ENCODE data around the gene GPR161. TPM values are rescaled to one million over a fixed set of nuclear protein-coding genes. Genes with fewer than 3 reads are reported as not detected.
A peak's percentile ranks its signal among the peaks of the same experiment; 100 is the strongest.

The GPR161 gene
- total and polyA plus RNA-seq, 2 donors (not counting 1 experiment from before 2014, with no cell fraction given) = 0.07 to 0.22 TPM

- Mint-ChIP-seq H3K27me3 (peaks cover 50% of the 10 kb centered on the region), H3K4me1 (peaks cover 20% of the 10 kb centered on the region), H3K27ac (peak overlapping the region; percentile 12), H3K4me3 (peak overlapping the region; percentile 85), H3K9me3 (ENCODE audit: insufficient read depth) (no peaks in the 10 kb centered on the region)
- no peak for ATAC-seq (ENCODE audit: low read depth)
- Histone ChIP-seq H3K9ac (ENCODE audit: low read length) (peak overlapping the region; percentile 72), H3K4me1 (ENCODE audit: control insufficient read depth in 2 of 2, insufficient read depth in 2 of 2, low read length in 2 of 2) (peaks cover 13 to 17% of the 10 kb centered on the region in 2 donors), H3K9me3 (ENCODE audit: control extremely low read depth in 1 of 3, control insufficient read depth in 2 of 3, insufficient read depth in 1 of 3, low read length in 2 of 3) (peaks cover 0 to 10% (median 0%) of the 10 kb centered on the region in 3 donors), H3K4me3 (ENCODE audit: control extremely low read depth in 1 of 5, extremely low read depth in 1 of 5, insufficient read depth in 1 of 5, low read depth in 2 of 5, low read length in 4 of 5) (peak overlapping the region in 4 of 5 experiments; percentile 51 to 74 (median 62)), H3K4me2 (replicated peaks; ENCODE audit: low read depth, low read length, poor library complexity, severe bottlenecking) (peak overlapping the region; percentile 100), H3K79me2 (ENCODE audit: control insufficient read depth, insufficient read depth, low read length) (no peaks in the 10 kb centered on the region), H4K20me1 (ENCODE audit: control insufficient read depth, insufficient read depth, low read length, poor library complexity, severe bottlenecking) (no peaks in the 10 kb centered on the region), H3K36me3 (replicated peaks in 1 of 2; ENCODE audit: control extremely low read depth in 1 of 2, control insufficient read depth in 1 of 2, extremely low read depth in 1 of 2, insufficient read depth in 2 of 2, low read length in 1 of 2) (no peaks in the 10 kb centered on the region), H2AFZ (ENCODE audit: insufficient read depth, low read depth, low read length, poor library complexity, severe bottlenecking) (peak overlapping the region; percentile 85), H3K27me3 (replicated peaks in 1 of 4; ENCODE audit: control extremely low read depth in 1 of 4, control insufficient read depth in 3 of 4, insufficient read depth in 4 of 4, low read length in 3 of 4) (peaks cover 2 to 42% (median 35%) of the 10 kb centered on the region in 4 experiments), H3K27ac (ENCODE audit: low read length in 2 of 2) (no peak overlapping the region)
- TF ChIP-seq EZH2 (IDR thresholded peaks at IDR 0.05; ENCODE audit: borderline replicate concordance, insufficient read depth, low read depth, low read length, poor library complexity, severe bottlenecking) = no peak
- TF ChIP-seq CTCF (IDR thresholded peaks at IDR 0.05) = no peak
- DNase-seq = no peak
- CTCF ChIA-PET = interaction anchor here (0.6 to 2.3 kb wide), 2 partner anchors 10 to 1296 kb away, joined by 4 to 6 read pairs; partner anchors contain the start of gene POGK
- intact Hi-C loops (cut with micrococcal nuclease) = no loop called here
- WGBS (ENCODE audit: insufficient coverage) = 68% methylated on average over 10 of the region's 12 CpGs
- POLR2A ChIA-PET = no interaction called here
Measured at GRCh38 chr1:168135116-168135920, 1.4 kb downstream of the GPR161 start.

- peak overlapping the region; percentile 85 for H3K4me3 Mint-ChIP-seq
- H3K27me3 Mint-ChIP-seq = peaks cover 55% of the 10 kb centered on the region
- WGBS (ENCODE audit: insufficient coverage) = 93% methylated on average over 6 of the region's 7 CpGs
- CTCF ChIA-PET = interaction anchor here (0.6 to 2.3 kb wide), 3 partner anchors 11 to 1599 kb away, joined by 3 to 6 read pairs (median 4); partner anchors contain the start of gene POGK
- H3K4me1 ChIP-seq (ENCODE audit: control insufficient read depth in 2 of 2, insufficient read depth in 2 of 2, low read length in 2 of 2) = peaks cover 13 to 17% of the 10 kb centered on the region in 2 donors
- no peak for DNase-seq
- no peaks in the 10 kb centered on the region for H3K9me3 Mint-ChIP-seq (ENCODE audit: insufficient read depth)
- H3K9ac ChIP-seq (ENCODE audit: low read length) = no peak overlapping the region
- H3K4me1 Mint-ChIP-seq = peaks cover 20% of the 10 kb centered on the region
- no peaks in the 10 kb centered on the region for H3K79me2 ChIP-seq (ENCODE audit: control insufficient read depth, insufficient read depth, low read length)
- no peak overlapping the region for H3K27ac ChIP-seq (ENCODE audit: low read length in 2 of 2)
- no peak overlapping the region for H3K4me2 ChIP-seq (replicated peaks; ENCODE audit: low read depth, low read length, poor library complexity, severe bottlenecking)
- ATAC-seq (ENCODE audit: low read depth) = no peak
- POLR2A ChIA-PET = no interaction called here
- no peak overlapping the region for H2AFZ ChIP-seq (ENCODE audit: insufficient read depth, low read depth, low read length, poor library complexity, severe bottlenecking)
- peaks cover 0 to 10% (median 0%) of the 10 kb centered on the region in 3 donors for H3K9me3 ChIP-seq (ENCODE audit: control extremely low read depth in 1 of 3, control insufficient read depth in 2 of 3, insufficient read depth in 1 of 3, low read length in 2 of 3)
- H3K27ac Mint-ChIP-seq = no peak overlapping the region
- no peaks in the 10 kb centered on the region for H3K36me3 ChIP-seq (replicated peaks in 1 of 2; ENCODE audit: control extremely low read depth in 1 of 2, control insufficient read depth in 1 of 2, extremely low read depth in 1 of 2, insufficient read depth in 2 of 2, low read length in 1 of 2)
- H3K4me3 ChIP-seq (ENCODE audit: control extremely low read depth in 1 of 5, extremely low read depth in 1 of 5, insufficient read depth in 1 of 5, low read depth in 2 of 5, low read length in 4 of 5) = no peak overlapping the region
- H4K20me1 ChIP-seq (ENCODE audit: control insufficient read depth, insufficient read depth, low read length, poor library complexity, severe bottlenecking) = no peaks in the 10 kb centered on the region
- TF ChIP-seq CTCF (IDR thresholded peaks at IDR 0.05) (no peak), EZH2 (IDR thresholded peaks at IDR 0.05; ENCODE audit: borderline replicate concordance, insufficient read depth, low read depth, low read length, poor library complexity, severe bottlenecking) (no peak)
- intact Hi-C loops (cut with micrococcal nuclease) = no loop called here
- peaks cover 2 to 44% (median 35%) of the 10 kb centered on the region in 4 experiments for H3K27me3 ChIP-seq (replicated peaks in 1 of 4; ENCODE audit: control extremely low read depth in 1 of 4, control insufficient read depth in 3 of 4, insufficient read depth in 4 of 4, low read length in 3 of 4)
Measured at GRCh38 chr1:168134642-168135041, 2.1 kb downstream of the GPR161 start.
